ENCODE data around the gene CYP24A1.

The CYP24A1 gene

GRCh38 chr20:54184071-54184470 lies 10.3 kb upstream of the CYP24A1 start:
- TF ChIP-seq CTCF (IDR thresholded peaks at IDR 0.05) (no peak), ZFX (IDR thresholded peaks at IDR 0.05; ENCODE audit: borderline replicate concordance) (no peak)
- no peak overlapping the region for H3K27ac ChIP-seq

GRCh38 chr20:54180931-54181330 lies 7.1 kb upstream of the CYP24A1 start:
- TF ChIP-seq ZFX (IDR thresholded peaks at IDR 0.05; ENCODE audit: borderline replicate concordance) (no peak), CTCF (IDR thresholded peaks at IDR 0.05) (no peak)
- no peak overlapping the region for H3K27ac ChIP-seq

GRCh38 chr20:54179946-54180345 lies 6.2 kb upstream of the CYP24A1 start:
- TF ChIP-seq CTCF (IDR thresholded peaks at IDR 0.05) (no peak), ZFX (IDR thresholded peaks at IDR 0.05; ENCODE audit: borderline replicate concordance) (no peak)

GRCh38 chr20:54178256-54178655 lies 4.5 kb upstream of the CYP24A1 start:
- no peak for TF ChIP-seq ZFX (IDR thresholded peaks at IDR 0.05; ENCODE audit: borderline replicate concordance)
- TF ChIP-seq CTCF (IDR thresholded peaks at IDR 0.05): no peak
- H3K27ac ChIP-seq: no peak overlapping the region

More at GRCh38 chr20:54179946-54180345, 6.2 kb upstream of the CYP24A1 start:
- no peak overlapping the region for H3K27ac ChIP-seq

GRCh38 chr20:54177378-54177777 lies 3.6 kb upstream of the CYP24A1 start:
- no peak overlapping the region for H3K27ac ChIP-seq
- TF ChIP-seq CTCF (IDR thresholded peaks at IDR 0.05) (no peak), ZFX (IDR thresholded peaks at IDR 0.05; ENCODE audit: borderline replicate concordance) (no peak)

GRCh38 chr20:54176610-54177009 lies 2.8 kb upstream of the CYP24A1 start:
- TF ChIP-seq CTCF (IDR thresholded peaks at IDR 0.05) (no peak), ZFX (IDR thresholded peaks at IDR 0.05; ENCODE audit: borderline replicate concordance) (no peak)
- no peak overlapping the region for H3K27ac ChIP-seq

GRCh38 chr20:54174457-54175175 lies 830 bp upstream of the CYP24A1 start:
- H3K27ac ChIP-seq: no peak overlapping the region
- TF ChIP-seq ZFX (IDR thresholded peaks at IDR 0.05; ENCODE audit: borderline replicate concordance): no peak
- TF ChIP-seq CTCF (IDR thresholded peaks at IDR 0.05): no peak

Data from 22Rv1 (cell line).